GM21576 (cell line): ENCODE data around the gene CSAD.

Experiments used
- ATAC-seq: cut with Tn5 transposase; IDR thresholded peaks from one replicate; pipeline ENCODE4 v1.9.1; 2021; ENCODE audit warnings: mild to moderate bottlenecking, moderate library complexity; ENCODE audit not compliant: unreplicated experiment

Gene CSAD

GRCh38 chr12:53152390-53152789, 28.3 kb downstream of the CSAD start:
- no peak for ATAC-seq

- no peak for ATAC-seq
Measured at GRCh38 chr12:53151039-53151438, 29.7 kb downstream of the CSAD start.

- no peak for ATAC-seq
Measured at GRCh38 chr12:53147653-53148052, 33.1 kb downstream of the CSAD start.

DNA sequence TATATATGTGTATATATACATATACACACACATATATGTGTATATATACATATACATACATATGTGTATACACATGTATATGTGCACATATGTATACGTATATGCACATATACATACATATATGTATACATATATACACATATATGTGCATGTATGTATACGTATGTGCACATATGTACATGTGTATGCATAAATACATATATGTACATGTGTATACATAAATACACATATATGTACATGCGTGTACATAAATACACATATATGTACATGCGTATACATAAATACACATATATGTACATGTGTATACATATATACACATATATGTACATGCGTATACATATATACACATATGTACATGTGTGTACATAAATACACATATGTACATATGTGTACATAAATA, 33.5 kb downstream of the CSAD start:
- no peak for ATAC-seq

GRCh38 chr12:53145383-53146260, 35.1 kb downstream of the CSAD start:
- ATAC-seq, result no peak

GRCh38 chr12:53143355-53143754, 37.4 kb downstream of the CSAD start:
- ATAC-seq, result no peak

DNA sequence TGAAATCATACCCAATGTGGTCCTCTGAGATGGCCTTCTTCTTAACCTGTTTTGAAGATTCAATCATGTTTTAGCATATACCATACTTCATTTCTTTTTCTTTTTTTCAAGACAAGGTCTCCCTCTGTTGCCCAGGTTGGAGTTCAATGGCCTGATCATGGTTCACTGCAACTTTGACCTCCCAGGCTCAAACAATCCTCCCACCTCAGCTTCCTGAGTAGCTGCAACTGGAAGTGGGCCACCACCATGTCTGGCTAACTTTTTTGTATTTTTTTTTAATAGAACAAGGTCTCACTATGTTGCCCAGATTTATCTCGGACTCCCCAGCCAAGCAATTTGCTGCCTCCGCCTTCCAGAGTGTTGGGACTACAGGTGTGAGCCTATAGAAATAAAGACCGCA, 47.0 kb downstream of the CSAD start:
- ATAC-seq, result no peak

GRCh38 chr12:53131844-53132243, 48.9 kb downstream of the CSAD start:
- ATAC-seq, result no peak

- no peak for ATAC-seq
Measured at GRCh38 chr12:53128780-53129569, 51.8 kb downstream of the CSAD start.

- no peak for ATAC-seq
Measured at GRCh38 chr12:53127169-53127568, 53.6 kb downstream of the CSAD start.

DNA sequence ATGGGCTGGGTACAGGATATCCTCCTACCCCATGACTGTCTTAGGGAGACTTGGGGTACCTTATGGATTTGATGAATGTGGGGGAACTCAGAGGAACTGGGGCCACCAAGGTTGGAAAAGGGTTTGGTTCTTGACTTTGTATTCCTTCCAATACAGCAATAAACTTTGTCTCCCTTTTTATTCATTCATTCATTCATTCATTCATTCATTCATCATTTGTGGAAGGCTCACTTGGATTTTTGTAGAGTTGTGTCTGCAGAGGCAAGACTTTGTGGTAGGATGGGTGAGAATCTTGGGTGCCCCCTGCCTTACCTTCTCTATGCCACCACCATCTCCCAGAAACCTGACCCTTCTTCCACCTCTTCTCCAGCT, 56.4 kb downstream of the CSAD start:
- no peak for ATAC-seq

DNA sequence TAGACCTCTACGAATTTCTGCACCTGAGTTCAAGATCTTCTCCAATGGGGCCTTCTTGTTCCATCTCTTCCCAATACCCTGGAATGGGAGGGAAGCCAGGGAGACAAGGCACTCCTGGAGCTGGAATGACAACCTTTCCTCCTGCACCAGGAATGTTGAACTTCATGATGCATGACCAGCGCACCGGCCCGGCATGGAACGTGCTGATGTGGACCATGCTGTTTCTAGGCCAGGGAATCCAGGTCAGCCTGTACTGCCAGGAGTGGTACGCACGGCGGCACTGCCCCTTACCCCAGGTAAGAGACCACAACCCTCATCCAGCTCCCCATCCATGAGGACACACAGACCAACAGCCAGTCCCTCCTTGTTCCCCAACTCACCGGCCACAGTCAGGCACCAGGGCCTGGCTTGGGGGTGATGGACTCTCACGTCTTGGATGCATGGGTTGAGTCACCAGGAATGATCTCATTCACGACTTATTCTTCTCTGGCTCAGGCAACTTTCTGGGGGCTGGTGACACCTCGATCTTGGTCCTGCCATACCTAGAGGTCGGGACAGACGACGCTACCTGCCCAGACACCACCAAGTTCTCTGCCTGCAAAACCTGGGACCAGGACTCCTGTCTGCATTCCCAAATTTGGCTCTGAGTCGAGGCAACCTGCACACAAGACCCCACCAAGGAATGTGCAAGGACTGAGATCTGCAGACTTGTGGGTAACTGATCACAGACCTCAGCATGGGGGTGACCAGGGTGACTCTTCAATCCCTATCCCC, 57.0 kb downstream of the CSAD start:
- ATAC-seq, result no peak

DNA sequence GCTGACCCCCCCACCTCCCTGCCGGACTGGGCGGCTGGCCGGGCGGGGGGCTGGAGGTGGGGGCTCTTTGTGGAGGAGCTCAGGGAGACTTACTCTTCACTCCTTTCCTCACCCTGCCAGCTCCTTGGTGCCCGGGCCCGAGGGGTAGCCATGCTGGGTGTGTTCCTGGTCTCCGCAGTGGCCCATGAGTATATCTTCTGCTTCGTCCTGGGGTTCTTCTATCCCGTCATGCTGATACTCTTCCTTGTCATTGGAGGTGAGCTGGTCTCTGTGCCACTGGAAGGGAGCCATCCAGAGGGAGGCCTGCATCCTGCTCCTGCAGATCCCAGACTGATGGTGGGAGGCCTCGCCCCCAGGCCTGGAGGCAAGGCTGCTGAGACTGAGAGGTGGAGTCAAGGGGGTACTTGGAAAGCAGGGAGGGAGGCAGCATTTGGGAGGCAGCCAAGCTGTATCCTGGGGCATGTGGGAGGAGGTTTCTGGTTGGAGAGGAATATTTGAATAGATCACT, 57.7 kb downstream of the CSAD start:
- no peak for ATAC-seq

DNA sequence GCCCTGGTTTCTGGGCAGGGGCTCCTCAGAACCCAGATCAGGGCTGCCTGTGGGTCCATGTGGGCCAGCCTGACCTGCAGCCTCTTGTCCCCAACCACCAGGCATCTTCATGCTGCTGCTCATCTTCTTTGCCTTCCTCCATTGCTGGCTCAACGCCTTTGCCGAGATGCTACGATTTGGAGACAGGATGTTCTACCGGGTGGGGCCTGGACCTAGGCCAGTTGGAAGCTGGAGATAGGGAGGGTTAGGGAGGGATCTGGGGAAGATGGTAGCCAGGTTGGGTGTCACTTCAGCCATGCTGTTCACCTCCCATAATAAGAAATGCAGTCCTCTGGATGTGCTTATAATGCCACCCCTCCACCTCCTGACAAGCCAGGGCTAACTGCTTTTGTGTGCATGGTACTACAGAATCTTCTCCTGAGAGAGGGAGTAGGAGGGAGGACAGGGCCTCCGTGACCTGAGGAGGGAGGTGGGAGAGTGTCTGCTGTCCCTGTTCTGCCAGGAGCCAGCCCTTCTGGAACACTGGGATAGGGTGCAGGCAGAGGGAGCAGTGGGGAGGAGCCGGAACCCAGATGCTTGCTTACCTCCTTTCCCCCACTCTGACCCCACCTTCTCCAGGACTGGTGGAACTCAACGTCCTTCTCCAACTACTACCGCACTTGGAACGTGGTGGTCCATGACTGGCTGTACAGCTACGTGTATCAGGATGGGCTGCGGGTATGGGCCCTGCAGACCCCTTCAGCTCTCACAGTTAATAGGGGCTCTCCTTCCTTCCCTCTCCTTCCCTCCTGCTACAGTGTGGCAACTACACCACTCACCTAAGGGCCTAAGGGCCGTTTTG, 59.8 kb downstream of the CSAD start:
- ATAC-seq, result no peak

- ATAC-seq, result no peak
Measured at GRCh38 chr12:53118751-53119300, 61.9 kb downstream of the CSAD start.

- no peak for ATAC-seq
Measured at GRCh38 chr12:53115891-53116648, 64.7 kb downstream of the CSAD start.

DNA sequence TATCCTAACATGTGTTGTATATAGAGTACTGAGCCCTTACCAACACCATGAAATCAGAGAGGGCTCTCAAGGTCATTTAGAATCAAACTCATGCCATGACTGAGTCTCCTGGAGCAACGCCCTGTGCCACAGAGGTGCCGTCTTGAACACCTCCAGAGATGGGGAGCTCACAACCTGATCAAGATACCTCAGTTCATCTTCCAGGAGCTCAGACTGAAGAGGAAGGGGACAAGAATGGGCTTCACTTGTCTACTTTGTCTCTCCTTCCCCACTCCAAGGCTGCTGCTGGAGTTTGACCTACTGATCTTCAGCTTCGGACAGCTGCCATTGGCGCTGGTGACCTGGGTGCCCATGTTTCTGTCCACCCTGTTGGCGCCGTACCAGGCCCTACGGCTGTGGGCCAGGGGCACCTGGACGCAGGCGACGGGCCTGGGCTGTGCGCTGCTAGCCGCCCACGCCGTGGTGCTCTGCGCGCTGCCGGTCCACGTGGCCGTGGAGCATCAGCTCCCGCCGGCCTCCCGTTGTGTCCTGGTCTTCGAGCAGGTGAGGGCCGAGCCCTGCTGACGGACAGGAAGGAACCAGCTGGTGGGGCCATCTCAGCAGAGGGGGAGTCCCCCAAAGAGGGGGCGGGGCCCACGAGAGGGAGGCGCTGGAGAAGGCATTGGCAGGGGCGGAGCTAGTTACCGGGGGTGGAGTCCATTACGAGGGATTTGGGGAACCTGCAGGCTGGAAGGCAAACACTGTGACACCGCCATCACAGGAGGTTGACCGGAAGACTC, 65.4 kb downstream of the CSAD start:
- no peak for ATAC-seq

- ATAC-seq, result no peak
Measured at GRCh38 chr12:53113951-53114350, 66.8 kb downstream of the CSAD start.
